Mammary epithelial cell (primary cell): Measurements from ENCODE around the gene HES5.

Source experiments
- CTCF ChIP-seq, 2 donors: IDR thresholded peaks in 1 of 2; conservative IDR thresholded peaks in 1 of 2; 2 replicates each; pipeline ENCODE4 v1.5.1; 2011 to 2012; ENCODE audit warnings: inconsistent platforms in 2 of 2, low read length in 2 of 2, mild to moderate bottlenecking in 2 of 2, control low read depth in 1 of 2, low read depth in 1 of 2; ENCODE audit not compliant: insufficient read depth in 1 of 2; ENCODE audit errors: extremely low read depth in 1 of 2
- EZH2 ChIP-seq: IDR thresholded peaks from 2 replicates; pipeline ENCODE4 v1.6.1; 2012; ENCODE audit warnings: low read length, inconsistent platforms, borderline replicate concordance

GRCh38 chr1:2546515-2547209 is 16.6 kb upstream of the HES5 start:
- TF ChIP-seq CTCF (conservative IDR thresholded peaks at IDR 0.05 in 1 of 2, IDR thresholded peaks at IDR 0.05 in 1 of 2; ENCODE audit: extremely low read depth in 1 of 2, insufficient read depth in 1 of 2, low read depth in 1 of 2, low read length in 2 of 2) (peak in 1 of 2 donors; percentile 7), EZH2 (no peak)
